ENCODE measurements around the gene XXYLT1.
"Not testable (repeated sequence)": the region's sequence is repeated elsewhere in the genome, so short reads cannot be mapped to it uniquely, and the experiment has no call there.

The XXYLT1 gene

GRCh38 chr3:195249858-195250464 is 21.0 kb downstream of the XXYLT1 start:
- peak; percentile 40 for DNase-seq

GRCh38 chr3:195249057-195249770 is 21.7 kb downstream of the XXYLT1 start:
- DNase-seq = peak; percentile 39

- DNase-seq = peak; percentile 24
Measured at GRCh38 chr3:195248281-195248680, 22.7 kb downstream of the XXYLT1 start.

- DNase-seq = peak; percentile 25
Measured at GRCh38 chr3:195247863-195248189, 23.1 kb downstream of the XXYLT1 start.

- DNase-seq = peak; percentile 41
Measured at GRCh38 chr3:195247086-195247862, 23.7 kb downstream of the XXYLT1 start.

- peak; percentile 42 for DNase-seq
Measured at GRCh38 chr3:195246581-195246995, 24.4 kb downstream of the XXYLT1 start.

- DNase-seq = peak; percentile 45
Measured at GRCh38 chr3:195245531-195245951, 25.4 kb downstream of the XXYLT1 start.

- peak; percentile 29 for DNase-seq
Measured at GRCh38 chr3:195241592-195242355, 29.2 kb downstream of the XXYLT1 start.

- peak; percentile 38 for DNase-seq
Measured at GRCh38 chr3:195240939-195241338, 30.0 kb downstream of the XXYLT1 start.

- peak; percentile 49 for DNase-seq
Measured at GRCh38 chr3:195240171-195240701, 30.7 kb downstream of the XXYLT1 start.

- peak; percentile 33 for DNase-seq
Measured at GRCh38 chr3:195239121-195239520, 31.8 kb downstream of the XXYLT1 start.

GRCh38 chr3:195238586-195239118 is 32.3 kb downstream of the XXYLT1 start:
- peak; percentile 30 for DNase-seq

- DNase-seq = peak; percentile 50
Measured at GRCh38 chr3:195238081-195238571, 32.8 kb downstream of the XXYLT1 start.

GRCh38 chr3:195236801-195237570 is 34.0 kb downstream of the XXYLT1 start:
- DNase-seq = peak; percentile 19

GRCh38 chr3:195236076-195236798 is 34.7 kb downstream of the XXYLT1 start:
- peak; percentile 38 for DNase-seq

GRCh38 chr3:195230244-195230643 is 40.7 kb downstream of the XXYLT1 start:
- no peak for DNase-seq

- DNase-seq = not testable (repeated sequence)
Measured at GRCh38 chr3:195228886-195229285, 42.1 kb downstream of the XXYLT1 start.

- DNase-seq = peak; percentile 48
Measured at GRCh38 chr3:195227871-195228270, 43.1 kb downstream of the XXYLT1 start.

GRCh38 chr3:195226900-195227447 is 44.0 kb downstream of the XXYLT1 start:
- peak; percentile 60 for DNase-seq

- DNase-seq = no peak
Measured at GRCh38 chr3:195226445-195226844, 44.5 kb downstream of the XXYLT1 start.

All from islet precursor cell (in vitro differentiated cells).